HepG2 (cell line): ENCODE results near the gene IGDCC3. TPM values are rescaled to one million over a fixed set of nuclear protein-coding genes. Genes with fewer than 3 reads are reported as not detected.

ENCODE experiments used
- ATAC-seq: fragments of 200-7000 bp; cut with Tn5 transposase; 3 replicates; pipeline ENCODE4 v1.9.1; 2020; ENCODE audit warnings: mild to moderate bottlenecking, moderate library complexity
- BruUV-seq: library from RNA; stranded (reverse); fragments of 400-500 nt; replicated peaks from 2 replicates; lab custom pipeline; 2021; lab: Mats Ljungman, UMichigan
- CTCF ChIA-PET: fragments of 300-600 bp; formaldehyde crosslinking; extraction: SDS; loops from one replicate; lab custom pipeline; 2021; ENCODE audit warnings: low total read pairs, inconsistent platforms, low intra/inter-chr PET ratio; lab: Yijun Ruan, JAX
- POLR2A ChIA-PET: fragments of 350-600 bp; sonication (Branson Sonifier 250); formaldehyde crosslinking; loops from one replicate; lab custom pipeline; 2020; ENCODE audit warnings: antibody characterized with exemption, inconsistent platforms; lab: Yijun Ruan, JAX
- DNase-seq: peaks from one replicate; pipeline ENCODE4 v3.0.0-alpha.2; 2015; ENCODE audit warnings: low spot score
- FAIRE-seq: peaks from 3 replicates; lab custom pipeline; 2011; peaks lifted over from hg19 to GRCh38; lab: Jason Lieb, UNC
- H2AFZ ChIP-seq: one replicate; pipeline ENCODE4 v1.6.1; 2011; ENCODE audit warnings: low read length, inconsistent platforms
- H3K27ac ChIP-seq: fragments of 300-600 bp; 3 replicates; pipeline ENCODE4 v1.8.0; 2011; ENCODE audit warnings: mixed run types, mild to moderate bottlenecking, mixed read lengths, low read length, inconsistent platforms; ENCODE audit not compliant: insufficient read depth; ENCODE audit errors: extremely low read length
- H3K27me3 ChIP-seq, 2 experiments: fragments of 200-600 bp in 1 of 2; 2 replicates in 1 of 2; 3 replicates in 1 of 2; pipeline versions ENCODE4 v1.6.0 to v1.8.0; 2011; ENCODE audit warnings: low read length in 2 of 2, mild to moderate bottlenecking in 2 of 2, moderate library complexity in 2 of 2, inconsistent platforms in 1 of 2; ENCODE audit not compliant: insufficient read depth in 2 of 2, control insufficient read depth in 1 of 2
- H3K36me3 ChIP-seq, 2 experiments: fragments of 200-600 bp in 1 of 2; replicated peaks in 1 of 2; 2 replicates in 1 of 2; 3 replicates in 1 of 2; pipeline versions ENCODE4 v1.5.1 to v1.8.0; 2011; ENCODE audit warnings: low read length in 2 of 2, inconsistent platforms in 1 of 2; ENCODE audit not compliant: insufficient read depth in 2 of 2, control insufficient read depth in 1 of 2
- H3K4me1 ChIP-seq: 2 replicates; pipeline ENCODE4 v1.5.1; 2012; ENCODE audit warnings: low read length, inconsistent platforms; ENCODE audit not compliant: insufficient read depth
- H3K4me2 ChIP-seq: 2 replicates; pipeline ENCODE4 v1.6.0; 2011; ENCODE audit warnings: low read depth, low read length, inconsistent platforms
- H3K4me3 ChIP-seq, 3 experiments: fragments of 200-600 bp in 1 of 3; sonication (generic), shearing (Covaris generic) in 1 of 3; replicated peaks in 1 of 3; 2 replicates each; pipeline ENCODE4 v1.5.1; 2011 to 2016; ENCODE audit warnings: low read length in 3 of 3, inconsistent platforms in 2 of 3, low read depth in 2 of 3, mild to moderate bottlenecking in 2 of 3, control low read depth in 1 of 3, mixed read lengths in 1 of 3; ENCODE audit not compliant: insufficient read depth in 1 of 3
- H3K79me2 ChIP-seq: one replicate; pipeline ENCODE4 v1.6.1; 2011; ENCODE audit warnings: low read length, inconsistent platforms; ENCODE audit not compliant: insufficient read depth
- H3K9ac ChIP-seq: 2 replicates; pipeline ENCODE4 v1.6.0; 2011; ENCODE audit warnings: mild to moderate bottlenecking, low read depth, low read length, inconsistent platforms; ENCODE audit not compliant: insufficient read depth
- H3K9me3 ChIP-seq: 2 replicates; pipeline ENCODE4 v1.5.1; 2012; ENCODE audit warnings: mild to moderate bottlenecking, low read length
- H4K20me1 ChIP-seq: 2 replicates; pipeline ENCODE4 v1.6.0; 2011; ENCODE audit warnings: inconsistent platforms, mild to moderate bottlenecking, low read length, moderate library complexity; ENCODE audit not compliant: insufficient read depth
- KAT7 ChIP-seq: IDR thresholded peaks from 2 replicates; pipeline ENCODE4 v1.6.1; 2018; ENCODE audit warnings: borderline replicate concordance, missing compliant biosample characterization
- KDM5A ChIP-seq: fragments of 200-600 bp; sonication (generic); IDR thresholded peaks from 2 replicates; pipeline ENCODE4 v1.7.0; 2018; ENCODE audit warnings: antibody characterized with exemption, mild to moderate bottlenecking, low read length, borderline replicate concordance
- MXI1 ChIP-seq: IDR thresholded peaks from 3 replicates; pipeline ENCODE4 v1.6.1; 2012; ENCODE audit warnings: low read depth, low read length, inconsistent platforms, borderline replicate concordance
- PPARG ChIP-seq: conservative IDR thresholded peaks from 2 replicates; pipeline ENCODE4 v1.6.1; 2016; ENCODE audit warnings: missing biosample characterization, missing genetic modification reagents
- ZNF652 ChIP-seq: IDR thresholded peaks from 2 replicates; pipeline ENCODE4 v1.6.1; 2016; ENCODE audit warnings: low read depth, borderline replicate concordance
- WGBS: methylation state at CpG from one replicate; pipeline ENCODE4 v1.1.6; 2017; ENCODE audit warnings: low lambda C conversion rate; 5-methylcytosine and 5-hydroxymethylcytosine counted together
- in situ Hi-C: cut with HindIII; loops from 2 replicates; pipeline ENCODE4 v1.10.0; 2017; ENCODE audit warnings: low pct_unique_long_range_greater_than_20kb; ENCODE audit not compliant: extremely low pct_ligation_motif_present
- intact Hi-C: fragments of 100-400 bp; cut with micrococcal nuclease; formaldehyde crosslinking; loops from one replicate; pipeline ENCODE4 v1.10.0; 2022; ENCODE audit not compliant: unreplicated experiment
- polyA plus RNA-seq, 8 experiments: library from polyadenylated mRNA; depleted of rRNA in 3 of 8; stranded (reverse) in 7 of 8; unstranded in 1 of 8; fragments of >200 nt; fragmentation: Illumina TruSeq in 4 of 8; extraction: Trizol in 4 of 8; gene quantifications; 2 replicates each; pipeline versions ENCODE4 v1.2.1 to v1.2.3, GENCODE V29; 2011 to 2016; ENCODE audit warnings: low read depth in 4 of 8, missing spikeins in 1 of 8, mixed read lengths in 1 of 8; ENCODE audit not compliant: insufficient read depth in 1 of 8
- total RNA-seq, 5 experiments: library from RNA; depleted of rRNA; stranded (reverse); fragments of >200 nt; fragmentation: Illumina TruSeq; extraction: Trizol; gene quantifications; 2 replicates each; pipeline ENCODE4 v1.2.3, GENCODE V29; 2016; ENCODE audit warnings: low read depth in 1 of 5
- TF ChIP-seq, protein P1 (sequence below): sonication (generic); formaldehyde crosslinking; IDR thresholded peaks from 2 replicates; pipeline ENCODE4 v1.5.0; 2020; ENCODE audit warnings: mild to moderate bottlenecking, missing genetic modification reagents

IGDCC3 gene
- total and polyA plus RNA-seq, 2 of the 13 experiments (the other 11 are each of a cell fraction or from before 2014, with no cell fraction given), result 30.1 to 51.8 TPM

GRCh38 chr15:65382146-65382491 lies 4.3 kb upstream of the IGDCC3 start:
- no peak for DNase-seq

More at GRCh38 chr15:65382146-65382491, 4.3 kb upstream of the IGDCC3 start:
- Histone ChIP-seq H3K27ac (no peak overlapping the region), H3K9me3 (no peaks in the 10 kb centered on the region), H2AFZ (no peak overlapping the region), H3K36me3 (no peaks in the 10 kb centered on the region), H3K27me3 (no peaks in the 10 kb centered on the region; a peak in 1 of 5 replicates), H3K4me2 (no peak overlapping the region), H4K20me1 (no peaks in the 10 kb centered on the region), H3K79me2 (peaks cover under 1% of the 10 kb centered on the region), H3K4me3 (no peak overlapping the region), H3K9ac (no peak overlapping the region), H3K4me1 (peaks cover 56% of the 10 kb centered on the region)
- intact Hi-C loops (loop anchor here (10.0 kb wide), 1 partner anchor 197 kb away; the partner anchor contains the start of gene CLPX), in situ Hi-C loops (loop anchor here (5.0 to 10.0 kb wide), 2 partner anchors 60 to 197 kb away; partner anchors contain the start of gene CLPX)
- WGBS, result 66% methylated on average over 6 of the region's 6 CpGs
- CTCF ChIA-PET, result no interaction called here
- no TSS peak for BruUV-seq
- FAIRE-seq (no peak), ATAC-seq (no peak)
- TF ChIP-seq PPARG (CRISPR knock-in tag), result no peak
- peak; percentile 43; the same call in 1 of the 2 replicates for TF ChIP-seq ZNF652
- TF ChIP-seq KAT7 (CRISPR knock-in tag), result no peak
- no peak for TF ChIP-seq MXI1
- no peak for TF ChIP-seq KDM5A
- TF ChIP-seq, protein P1, sequence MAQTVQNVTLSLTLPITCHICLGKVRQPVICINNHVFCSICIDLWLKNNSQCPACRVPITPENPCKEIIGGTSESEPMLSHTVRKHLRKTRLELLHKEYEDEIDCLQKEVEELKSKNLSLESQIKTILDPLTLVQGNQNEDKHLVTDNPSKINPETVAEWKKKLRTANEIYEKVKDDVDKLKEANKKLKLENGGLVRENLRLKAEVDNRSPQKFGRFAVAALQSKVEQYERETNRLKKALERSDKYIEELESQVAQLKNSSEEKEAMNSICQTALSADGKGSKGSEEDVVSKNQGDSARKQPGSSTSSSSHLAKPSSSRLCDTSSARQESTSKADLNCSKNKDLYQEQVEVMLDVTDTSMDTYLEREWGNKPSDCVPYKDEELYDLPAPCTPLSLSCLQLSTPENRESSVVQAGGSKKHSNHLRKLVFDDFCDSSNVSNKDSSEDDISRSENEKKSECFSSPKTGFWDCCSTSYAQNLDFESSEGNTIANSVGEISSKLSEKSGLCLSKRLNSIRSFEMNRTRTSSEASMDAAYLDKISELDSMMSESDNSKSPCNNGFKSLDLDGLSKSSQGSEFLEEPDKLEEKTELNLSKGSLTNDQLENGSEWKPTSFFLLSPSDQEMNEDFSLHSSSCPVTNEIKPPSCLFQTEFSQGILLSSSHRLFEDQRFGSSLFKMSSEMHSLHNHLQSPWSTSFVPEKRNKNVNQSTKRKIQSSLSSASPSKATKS (CRISPR knock-in tag), result no peak
- POLR2A ChIA-PET, result no interaction called here
